CD4-positive, CD25-positive, alpha-beta regulatory T cell (primary cell): ENCODE data around the gene OR4C15. TPM values are rescaled to one million over a fixed set of nuclear protein-coding genes. Genes with fewer than 3 reads are reported as not detected.

Source experiments
- ATAC-seq, 2 donors: fragments of 150-1000 bp; cut with Tn5 transposase; one replicate each; pipeline ENCODE4 v1.10.0; 2021; ENCODE audit warnings: low read depth in 2 of 2, moderate number of reproducible peaks in 2 of 2, moderate library complexity in 1 of 2
- DNase-seq, 3 donors: peaks; one replicate each; pipeline versions ENCODE4 v3.0.0 to v3.0.0-alpha.2; 2012 to 2022; ENCODE audit warnings: mixed read lengths in 1 of 3
- H3K27ac ChIP-seq: one replicate; pipeline ENCODE4 v1.7.0; 2013; ENCODE audit warnings: mild to moderate bottlenecking, low read length; ENCODE audit not compliant: insufficient read depth, poor library complexity, severe bottlenecking
- H3K27me3 ChIP-seq: one replicate; pipeline ENCODE4 v1.7.0; 2013; ENCODE audit warnings: low read length; ENCODE audit not compliant: control insufficient read depth, insufficient read depth
- H3K36me3 ChIP-seq: one replicate; pipeline ENCODE4 v1.7.0; 2013; ENCODE audit warnings: mild to moderate bottlenecking, low read length, moderate library complexity; ENCODE audit not compliant: control insufficient read depth, insufficient read depth
- H3K4me1 ChIP-seq: 2 replicates; pipeline ENCODE4 v1.7.0; 2013; ENCODE audit warnings: mild to moderate bottlenecking, low read length; ENCODE audit not compliant: insufficient read depth, control insufficient read depth, poor library complexity, severe bottlenecking
- H3K4me3 ChIP-seq: one replicate; pipeline ENCODE4 v1.7.0; 2013; ENCODE audit warnings: low read depth, mild to moderate bottlenecking, low read length, moderate library complexity
- H3K9me3 ChIP-seq, 2 experiments: 1 replicate in 1 of 2; 2 replicates in 1 of 2; pipeline ENCODE4 v1.7.0; 2013; ENCODE audit warnings: low read length in 2 of 2, mild to moderate bottlenecking in 1 of 2, moderate library complexity in 1 of 2; ENCODE audit not compliant: control insufficient read depth in 2 of 2
- H3K27ac Mint-ChIP-seq, 3 donors: one replicate each; pipeline ENCODE4 v1.8.0; 2020 to 2022; ENCODE audit warnings: mild to moderate bottlenecking in 3 of 3, mixed read lengths in 3 of 3, moderate library complexity in 2 of 3
- H3K27me3 Mint-ChIP-seq: one replicate; pipeline ENCODE4 v1.8.0; 2022; ENCODE audit warnings: mild to moderate bottlenecking, mixed read lengths
- H3K36me3 Mint-ChIP-seq: one replicate; pipeline ENCODE4 v1.8.0; 2020; ENCODE audit warnings: mixed read lengths
- H3K4me1 Mint-ChIP-seq, 4 donors: one replicate each; pipeline ENCODE4 v1.8.0; 2020 to 2022; ENCODE audit warnings: mixed read lengths in 4 of 4, mild to moderate bottlenecking in 1 of 4
- H3K4me3 Mint-ChIP-seq, 4 donors: one replicate each; pipeline ENCODE4 v1.8.0; 2020 to 2022; ENCODE audit warnings: mild to moderate bottlenecking in 4 of 4, mixed read lengths in 4 of 4, moderate library complexity in 3 of 4
- H3K9me3 Mint-ChIP-seq, 7 donors: one replicate each; pipeline ENCODE4 v1.8.0; 2020 to 2022; ENCODE audit warnings: mixed read lengths in 7 of 7, mild to moderate bottlenecking in 3 of 7, moderate library complexity in 2 of 7
- polyA plus RNA-seq, 4 donors: library from polyadenylated mRNA; unstranded; fragments of 300-500 nt; fragmentation: Illumina TruSeq; gene quantifications; one replicate each; pipeline ENCODE4 v1.2.3, GENCODE V29; 2021
- total RNA-seq: library from RNA; stranded (reverse); gene quantifications from one replicate; pipeline ENCODE4 v1.2.3, GENCODE V29; 2022

OR4C15 gene
- not detected for total RNA-seq
- not detected for polyA plus RNA-seq

GRCh38 chr11:55554169-55554568 is at the start of gene OR4C15:
TSS of gene OR4C15 (plus strand) at chr11:55554469. CDS start at chr11:55554469, 0 bp downstream.
- peaks cover 0 to 29% (median 9%) of the 10 kb centered on the region in 7 donors for H3K9me3 Mint-ChIP-seq
- H3K36me3 Mint-ChIP-seq: no peaks in the 10 kb centered on the region
- ATAC-seq (no peak), DNase-seq (no peak)
- H3K4me1 Mint-ChIP-seq: no peaks in the 10 kb centered on the region
- H3K27me3 Mint-ChIP-seq: no peaks in the 10 kb centered on the region
- Histone ChIP-seq H3K4me3 (no peak within 1 kb of the TSS), H3K4me1 (no peaks in the 10 kb centered on the region), H3K27ac (no peak within 1 kb of the TSS), H3K9me3 (peaks cover 4 to 10% of the 10 kb centered on the region in 2 experiments), H3K36me3 (no peaks in the 10 kb centered on the region), H3K27me3 (no peaks in the 10 kb centered on the region)
- H3K4me3 Mint-ChIP-seq: no peak within 1 kb of the TSS
- no peak within 1 kb of the TSS for H3K27ac Mint-ChIP-seq

GRCh38 chr11:55571828-55572227 is 17.6 kb downstream of the OR4C15 start, which contains the start of gene OR4C16:
TSS of gene OR4C16 (plus strand) at chr11:55572128. CDS start at chr11:55572128, 0 bp downstream.
- Histone ChIP-seq H3K4me3 (no peak within 1 kb of the TSS), H3K36me3 (no peaks in the 10 kb centered on the region), H3K27me3 (no peaks in the 10 kb centered on the region), H3K4me1 (no peaks in the 10 kb centered on the region), H3K9me3 (peaks cover 0 to 6% of the 10 kb centered on the region in 2 experiments), H3K27ac (no peak within 1 kb of the TSS)
- DNase-seq (no peak), ATAC-seq (no peak)
- H3K36me3 Mint-ChIP-seq: no peaks in the 10 kb centered on the region
- peaks cover 3 to 34% (median 6%) of the 10 kb centered on the region in 7 donors for H3K9me3 Mint-ChIP-seq
- no peaks in the 10 kb centered on the region for H3K27me3 Mint-ChIP-seq
- no peaks in the 10 kb centered on the region for H3K4me1 Mint-ChIP-seq
- H3K27ac Mint-ChIP-seq: no peak within 1 kb of the TSS
- no peak within 1 kb of the TSS for H3K4me3 Mint-ChIP-seq

- no peaks in the 10 kb centered on the region for H3K27me3 Mint-ChIP-seq
- H3K4me1 Mint-ChIP-seq: no peaks in the 10 kb centered on the region
- peaks cover 0 to 11% of the 10 kb centered on the region in 2 experiments for H3K9me3 ChIP-seq
- no peaks in the 10 kb centered on the region for H3K36me3 Mint-ChIP-seq
- H3K36me3 ChIP-seq: no peaks in the 10 kb centered on the region
- H3K4me3 ChIP-seq: no peak overlapping the region
- peaks cover 3 to 34% (median 6%) of the 10 kb centered on the region in 7 donors for H3K9me3 Mint-ChIP-seq
- H3K27ac Mint-ChIP-seq: no peak overlapping the region
- no peaks in the 10 kb centered on the region for H3K27me3 ChIP-seq
- H3K27ac ChIP-seq: no peak overlapping the region
- no peaks in the 10 kb centered on the region for H3K4me1 ChIP-seq
- no peak for ATAC-seq
- DNase-seq: no peak
- H3K4me3 Mint-ChIP-seq: no peak overlapping the region
These were observed 18.3 kb downstream of the OR4C15 start for GRCh38 chr11:55572548-55572947.

Other genes with a start within 250 kb of the OR4C15 start
- gene OR4A16, start 211.3 kb upstream of the OR4C15 start, total RNA-seq: not detected
- not detected for gene OR4A16, start 211.3 kb upstream of the OR4C15 start, polyA plus RNA-seq
- not detected for gene OR4A15, start 186.5 kb upstream of the OR4C15 start, total RNA-seq
- gene OR4A15, start 186.5 kb upstream of the OR4C15 start, polyA plus RNA-seq: not detected
- gene OR4C16, start 17.7 kb downstream of the OR4C15 start, total RNA-seq: not detected
- gene OR4C16, start 17.7 kb downstream of the OR4C15 start, polyA plus RNA-seq: not detected
- not detected for gene OR4C11, start 53.2 kb downstream of the OR4C15 start, total RNA-seq
- gene OR4C11, start 53.2 kb downstream of the OR4C15 start, polyA plus RNA-seq: not detected
- not detected for gene OR4P4, start 80.6 kb downstream of the OR4C15 start, total RNA-seq
- gene OR4P4, start 80.6 kb downstream of the OR4C15 start, polyA plus RNA-seq: not detected
- not detected for gene OR4S2, start 93.9 kb downstream of the OR4C15 start, total RNA-seq
- gene OR4S2, start 93.9 kb downstream of the OR4C15 start, polyA plus RNA-seq: not detected
- gene OR4C6, start 107.7 kb downstream of the OR4C15 start, total RNA-seq: not detected
- gene OR4C6, start 107.7 kb downstream of the OR4C15 start, polyA plus RNA-seq: not detected
- not detected for gene OR5D13, start 219.0 kb downstream of the OR4C15 start, total RNA-seq
- gene OR5D13, start 219.0 kb downstream of the OR4C15 start, polyA plus RNA-seq: not detected
- not detected for gene OR5D14, start 241.1 kb downstream of the OR4C15 start, total RNA-seq
- gene OR5D14, start 241.1 kb downstream of the OR4C15 start, polyA plus RNA-seq: not detected